GM12892 (cell line): Measurements from ENCODE around the gene NUDT15.

Experiments
- POLR2A ChIP-seq: IDR thresholded peaks from 2 replicates; pipeline ENCODE4 v1.6.1; 2011; ENCODE audit warnings: low read depth, low read length, control low read depth
- POLR2AphosphoS5 ChIP-seq: IDR thresholded peaks from 2 replicates; pipeline ENCODE4 v1.6.1; 2011; ENCODE audit warnings: low read depth, low read length, control low read depth

- TF ChIP-seq POLR2A (no peak), POLR2AphosphoS5 (no peak)
These were observed 44.2 kb downstream of the NUDT15 start for GRCh38 chr13:48081739-48082138.
